H9 (cell line): Measurements from ENCODE around the gene OGDH. TPM values are rescaled to one million over a fixed set of nuclear protein-coding genes. Genes with fewer than 3 reads are reported as not detected.

Source experiments
- DNase-seq: peaks from one replicate; pipeline ENCODE4 v3.0.0-alpha.2; 2017
- H2AFZ ChIP-seq: one replicate; pipeline ENCODE4 v1.6.1; 2013; ENCODE audit warnings: mild to moderate bottlenecking, low read length, control low read depth, moderate library complexity
- H2AK5ac ChIP-seq: 2 replicates; pipeline ENCODE4 v1.6.1; 2013; ENCODE audit warnings: low read length, control low read depth, mixed read lengths; ENCODE audit not compliant: insufficient read length
- H2BK120ac ChIP-seq: one replicate; pipeline ENCODE4 v1.6.1; 2013; ENCODE audit warnings: low read depth, mild to moderate bottlenecking, low read length, control low read depth, inconsistent platforms; ENCODE audit not compliant: poor library complexity, severe bottlenecking
- H2BK12ac ChIP-seq: 2 replicates; pipeline ENCODE4 v1.6.1; 2013; ENCODE audit warnings: low read length, control low read depth, mixed read lengths, low read depth; ENCODE audit not compliant: insufficient read length
- H2BK15ac ChIP-seq: 2 replicates; pipeline ENCODE4 v1.6.1; 2013; ENCODE audit warnings: low read depth, low read length, control low read depth
- H2BK20ac ChIP-seq: one replicate; pipeline ENCODE4 v1.6.1; 2013; ENCODE audit warnings: low read depth, mild to moderate bottlenecking, low read length, control low read depth, inconsistent platforms; ENCODE audit not compliant: poor library complexity, severe bottlenecking
- H2BK5ac ChIP-seq: 2 replicates; pipeline ENCODE4 v1.6.1; 2013; ENCODE audit warnings: low read length, control low read depth, mixed read lengths; ENCODE audit not compliant: insufficient read length
- H3K14ac ChIP-seq: 2 replicates; pipeline ENCODE4 v1.6.1; 2013; ENCODE audit warnings: low read length, control low read depth; ENCODE audit not compliant: insufficient read depth
- H3K18ac ChIP-seq: 2 replicates; pipeline ENCODE4 v1.6.1; 2013; ENCODE audit warnings: low read depth, mild to moderate bottlenecking, mixed read lengths, low read length, control low read depth; ENCODE audit not compliant: insufficient read length
- H3K23ac ChIP-seq: 2 replicates; pipeline ENCODE4 v1.6.1; 2013; ENCODE audit warnings: low read length, control low read depth, mixed read lengths, low read depth; ENCODE audit not compliant: insufficient read length
- H3K23me2 ChIP-seq: 2 replicates; pipeline ENCODE4 v1.6.1; 2013; ENCODE audit warnings: low read depth, mild to moderate bottlenecking, mixed read lengths, low read length, control low read depth; ENCODE audit not compliant: insufficient read length, poor library complexity, severe bottlenecking
- H3K27ac ChIP-seq: 2 replicates; pipeline ENCODE4 v1.5.1; 2013; ENCODE audit warnings: low read length, control low read depth, mixed read lengths, low read depth; ENCODE audit not compliant: insufficient read length
- H3K27me3 ChIP-seq: 2 replicates; pipeline ENCODE4 v1.6.1; 2013; ENCODE audit warnings: low read length, control low read depth, inconsistent platforms; ENCODE audit not compliant: insufficient read depth
- H3K4ac ChIP-seq: 2 replicates; pipeline ENCODE4 v1.6.1; 2013; ENCODE audit warnings: low read depth, mild to moderate bottlenecking, control low read depth, inconsistent platforms, low read length, moderate library complexity
- H3K4me1 ChIP-seq: 2 replicates; pipeline ENCODE4 v1.6.1; 2013; ENCODE audit warnings: low read length, control low read depth, inconsistent platforms; ENCODE audit not compliant: insufficient read depth
- H3K4me2 ChIP-seq: 2 replicates; pipeline ENCODE4 v1.6.1; 2013; ENCODE audit warnings: low read length, control low read depth, mixed read lengths; ENCODE audit not compliant: insufficient read length, insufficient read depth
- H3K56ac ChIP-seq: 2 replicates; pipeline ENCODE4 v1.6.1; 2013; ENCODE audit warnings: low read depth, mild to moderate bottlenecking, mixed read lengths, low read length, control low read depth; ENCODE audit not compliant: insufficient read length
- H3K79me1 ChIP-seq: 2 replicates; pipeline ENCODE4 v1.6.1; 2013; ENCODE audit warnings: low read depth, mild to moderate bottlenecking, moderate library complexity, low read length, control low read depth, inconsistent platforms; ENCODE audit not compliant: insufficient read depth, poor library complexity, severe bottlenecking
- H3K79me2 ChIP-seq: 2 replicates; pipeline ENCODE4 v1.6.1; 2013; ENCODE audit warnings: low read length, control low read depth, inconsistent platforms; ENCODE audit not compliant: insufficient read depth
- H3K9ac ChIP-seq: 2 replicates; pipeline ENCODE4 v1.6.1; 2013; ENCODE audit warnings: low read length, control low read depth, mixed read lengths; ENCODE audit not compliant: insufficient read length; ENCODE audit errors: extremely low read depth
- H3K9me3 ChIP-seq: one replicate; pipeline ENCODE4 v1.6.1; 2013; ENCODE audit warnings: low read depth, low read length, inconsistent platforms; ENCODE audit not compliant: control insufficient read depth
- H3T11ph ChIP-seq: one replicate; pipeline ENCODE4 v1.6.1; 2013; ENCODE audit warnings: mild to moderate bottlenecking, low read length, control low read depth, inconsistent platforms
- H4K20me1 ChIP-seq: one replicate; pipeline ENCODE4 v1.6.1; 2013; ENCODE audit not compliant: control insufficient read depth, insufficient read length, insufficient read depth
- H4K5ac ChIP-seq: 2 replicates; pipeline ENCODE4 v1.6.1; 2013; ENCODE audit warnings: low read depth, mild to moderate bottlenecking, mixed read lengths, low read length, control low read depth; ENCODE audit not compliant: insufficient read length
- H4K8ac ChIP-seq: replicated peaks from 2 replicates; pipeline ENCODE4 v1.6.1; 2013; ENCODE audit warnings: low read length, control low read depth, mixed read lengths, low read depth; ENCODE audit not compliant: insufficient read length
- H4K91ac ChIP-seq: 2 replicates; pipeline ENCODE4 v1.6.1; 2013; ENCODE audit warnings: low read depth, mild to moderate bottlenecking, moderate library complexity, mixed read lengths, low read length, control low read depth; ENCODE audit not compliant: insufficient read length
- H3K27ac Mint-ChIP-seq, 3 experiments: 2 replicates in 2 of 3; 3 replicates in 1 of 3; pipeline ENCODE4 v1.8.0; 2020 to 2021; ENCODE audit warnings: mixed read lengths in 3 of 3, mild to moderate bottlenecking in 1 of 3, moderate library complexity in 1 of 3
- H3K27me3 Mint-ChIP-seq: 2 replicates; pipeline ENCODE4 v1.8.0; 2021; ENCODE audit warnings: low read depth, mild to moderate bottlenecking, moderate library complexity, mixed read lengths
- H3K36me3 Mint-ChIP-seq, 3 experiments: 2 replicates in 2 of 3; 3 replicates in 1 of 3; pipeline ENCODE4 v1.8.0; 2020 to 2021; ENCODE audit warnings: low read depth in 3 of 3, mixed read lengths in 3 of 3; ENCODE audit not compliant: insufficient read depth in 1 of 3
- H3K4me1 Mint-ChIP-seq, 2 experiments: 2 replicates each; pipeline ENCODE4 v1.8.0; 2020; ENCODE audit warnings: mixed read lengths in 2 of 2
- H3K4me3 Mint-ChIP-seq, 2 experiments: 2 replicates in 1 of 2; 3 replicates in 1 of 2; pipeline ENCODE4 v1.8.0; 2020 to 2021; ENCODE audit warnings: mild to moderate bottlenecking in 2 of 2, mixed read lengths in 2 of 2, moderate library complexity in 1 of 2
- H3K9me3 Mint-ChIP-seq, 2 experiments: 2 replicates in 1 of 2; 3 replicates in 1 of 2; pipeline ENCODE4 v1.8.0; 2020; ENCODE audit warnings: mild to moderate bottlenecking in 2 of 2, mixed read lengths in 2 of 2, moderate library complexity in 1 of 2
- CTCF ChIP-seq: fragments of 200-600 bp; sonication (generic); conservative IDR thresholded peaks from 3 replicates; pipeline ENCODE4 v1.8.0; 2021; ENCODE audit warnings: antibody characterized with exemption, mild to moderate bottlenecking
- WGBS: extraction: QIAGEN DNeasy Blood & Tissue Kit; methylation state at CpG from one replicate; pipeline ENCODE4 v1.1.7; 2013; ENCODE audit warnings: missing lambda C conversion rate, low lambda C conversion rate, mixed read lengths; ENCODE audit not compliant: insufficient read length; ENCODE audit errors: extremely low coverage; 5-methylcytosine and 5-hydroxymethylcytosine counted together
- total RNA-seq: library from RNA; stranded (reverse); gene quantifications from 2 replicates; pipeline ENCODE4 v1.2.1, GENCODE V29; 2021

The OGDH gene
- total RNA-seq, 1 experiment from 2014 or later = 77.3 TPM

- no peak overlapping the region for H3K9ac ChIP-seq
- H3K4me1 ChIP-seq = no peaks in the 10 kb centered on the region
- WGBS = no CpG with 5 or more reads among the region's 4 CpGs
- H2BK20ac ChIP-seq = no peak overlapping the region
- no peak overlapping the region for H3K27ac ChIP-seq
- H3K79me1 ChIP-seq = no peaks in the 10 kb centered on the region
- Mint-ChIP-seq H3K4me3 (no peak overlapping the region), H3K4me1 (no peaks in the 10 kb centered on the region; a peak in 1 of 4 replicates), H3K27me3 (no peaks in the 10 kb centered on the region), H3K36me3 (peaks cover 5 to 26% (median 20%) of the 10 kb centered on the region in 3 experiments; a peak in 6 of 7 replicates), H3K9me3 (no peaks in the 10 kb centered on the region), H3K27ac (no peak overlapping the region)
- H3K79me2 ChIP-seq = no peaks in the 10 kb centered on the region
- H2BK5ac ChIP-seq = no peak overlapping the region
- no peak overlapping the region for H2BK15ac ChIP-seq
- H3T11ph ChIP-seq = no peak overlapping the region
- H3K18ac ChIP-seq = no peak overlapping the region
- H4K91ac ChIP-seq = no peak overlapping the region
- no peak overlapping the region for H3K4ac ChIP-seq
- TF ChIP-seq CTCF = no peak
- no peak overlapping the region for H2BK12ac ChIP-seq
- no peak overlapping the region for H3K56ac ChIP-seq
- no peak overlapping the region for H3K23ac ChIP-seq
- H4K5ac ChIP-seq = no peak overlapping the region
- no peaks in the 10 kb centered on the region for H3K9me3 ChIP-seq
- H2AK5ac ChIP-seq = no peak overlapping the region
- H3K14ac ChIP-seq = no peak overlapping the region
- H2BK120ac ChIP-seq = no peak overlapping the region
- no peak overlapping the region for H4K8ac ChIP-seq
- H4K20me1 ChIP-seq = no peaks in the 10 kb centered on the region
- DNase-seq = no peak
- no peaks in the 10 kb centered on the region for H3K27me3 ChIP-seq
- H2AFZ ChIP-seq = no peak overlapping the region
- H3K23me2 ChIP-seq = no peaks in the 10 kb centered on the region
- no peak overlapping the region for H3K4me2 ChIP-seq
These were observed 41.7 kb downstream of the OGDH start for GRCh38 chr7:44647981-44648714.
